ENCODE measurements around the gene MOB1B.

DNA sequence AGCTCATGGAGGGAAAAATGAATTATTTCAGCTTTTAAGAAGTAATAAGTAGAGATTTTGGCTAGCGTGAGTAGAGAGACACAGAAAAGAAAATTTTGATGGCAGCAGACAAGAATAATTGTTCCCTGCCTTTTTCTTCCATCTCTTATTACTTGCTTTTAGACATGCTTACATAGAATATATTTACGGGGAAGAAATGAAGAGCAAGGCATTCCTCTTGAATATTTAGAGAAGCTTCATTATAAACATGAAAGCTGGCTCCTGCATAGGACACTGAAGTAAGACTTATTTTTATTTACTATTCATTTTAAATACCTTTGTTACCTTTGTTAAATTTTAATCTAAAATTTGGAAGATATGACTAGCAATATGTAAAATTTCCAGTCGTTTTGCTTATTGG, 123.5 kb downstream of the MOB1B start:
- TF ChIP-seq, protein P1, sequence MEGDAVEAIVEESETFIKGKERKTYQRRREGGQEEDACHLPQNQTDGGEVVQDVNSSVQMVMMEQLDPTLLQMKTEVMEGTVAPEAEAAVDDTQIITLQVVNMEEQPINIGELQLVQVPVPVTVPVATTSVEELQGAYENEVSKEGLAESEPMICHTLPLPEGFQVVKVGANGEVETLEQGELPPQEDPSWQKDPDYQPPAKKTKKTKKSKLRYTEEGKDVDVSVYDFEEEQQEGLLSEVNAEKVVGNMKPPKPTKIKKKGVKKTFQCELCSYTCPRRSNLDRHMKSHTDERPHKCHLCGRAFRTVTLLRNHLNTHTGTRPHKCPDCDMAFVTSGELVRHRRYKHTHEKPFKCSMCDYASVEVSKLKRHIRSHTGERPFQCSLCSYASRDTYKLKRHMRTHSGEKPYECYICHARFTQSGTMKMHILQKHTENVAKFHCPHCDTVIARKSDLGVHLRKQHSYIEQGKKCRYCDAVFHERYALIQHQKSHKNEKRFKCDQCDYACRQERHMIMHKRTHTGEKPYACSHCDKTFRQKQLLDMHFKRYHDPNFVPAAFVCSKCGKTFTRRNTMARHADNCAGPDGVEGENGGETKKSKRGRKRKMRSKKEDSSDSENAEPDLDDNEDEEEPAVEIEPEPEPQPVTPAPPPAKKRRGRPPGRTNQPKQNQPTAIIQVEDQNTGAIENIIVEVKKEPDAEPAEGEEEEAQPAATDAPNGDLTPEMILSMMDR (conservative IDR thresholded peaks at IDR 0.05): no peak
- no peak for TF ChIP-seq EZH2 (IDR thresholded peaks at IDR 0.05; ENCODE audit: low read depth)
